HepG2 (cell line): Measurements from ENCODE around the gene STAMBPL1.

Experiments used
- HNRNPUL1 ChIP-seq: fragments of 200-400 bp; formaldehyde crosslinking; IDR thresholded peaks from 2 replicates; pipeline ENCODE4 v1.6.1; 2017; ENCODE audit warnings: low read depth, mild to moderate bottlenecking, low read length, moderate library complexity
- ZNF207 ChIP-seq: fragments of 450-650 bp; IDR thresholded peaks from 2 replicates; pipeline ENCODE4 v1.6.1; 2016; ENCODE audit warnings: antibody characterized with exemption, borderline replicate concordance
- ZNF430 ChIP-seq: sonication (generic); formaldehyde crosslinking; IDR thresholded peaks from 2 replicates; pipeline ENCODE4 v1.9.0; 2021; ENCODE audit warnings: mild to moderate bottlenecking, missing genetic modification reagents

GRCh38 chr10:88830643-88831268 is 49.3 kb upstream of the STAMBPL1 start:
- TF ChIP-seq HNRNPUL1 (no peak), ZNF430 (CRISPR knock-in tag) (no peak), ZNF207 (no peak)
